Gastrocnemius medialis (tissue), 4 donors: ENCODE measurements around the gene PCDHB5. TPM values are rescaled to one million over a fixed set of nuclear protein-coding genes. Genes with fewer than 3 reads are reported as not detected.
"Not testable (repeated sequence)": the region's sequence is repeated elsewhere in the genome, so short reads cannot be mapped to it uniquely, and the experiment has no call there.

Experiments
- ATAC-seq, 2 donors: fragments of 150-250 bp; one replicate each; pipeline ENCODE4 v1.9.1; 2016
- DNase-seq, 2 donors: peaks; one replicate each; pipeline ENCODE4 v3.0.0-alpha.2; 2019
- H3K27ac ChIP-seq, 4 donors: fragments of 200-600 bp; sonication (generic); 1 replicate in 1 of 4; 2 replicates in 3 of 4; pipeline ENCODE4 v1.5.1; 2016 to 2018; ENCODE audit warnings: mild to moderate bottlenecking in 2 of 4, moderate library complexity in 1 of 4
- H3K27me3 ChIP-seq, 3 donors: fragments of 200-600 bp; sonication (generic) in 2 of 3; 1 replicate in 1 of 3; 2 replicates in 2 of 3; pipeline versions ENCODE4 v1.5.1 to v1.6.0; 2016 to 2019; ENCODE audit warnings: mild to moderate bottlenecking in 1 of 3, moderate library complexity in 1 of 3
- H3K36me3 ChIP-seq, 2 donors: fragments of 200-600 bp; sonication (generic) in 1 of 2; one replicate each; pipeline ENCODE4 v1.5.1; 2017 to 2018
- H3K4me1 ChIP-seq, 2 donors: fragments of 200-600 bp; sonication (generic) in 1 of 2; one replicate each; pipeline ENCODE4 v1.5.1; 2016 to 2017; ENCODE audit warnings: mild to moderate bottlenecking in 2 of 2
- H3K4me3 ChIP-seq, 4 donors: fragments of 200-600 bp; sonication (generic) in 3 of 4; 1 replicate in 1 of 4; 2 replicates in 3 of 4; pipeline ENCODE4 v1.5.1; 2016 to 2019; ENCODE audit warnings: mild to moderate bottlenecking in 2 of 4
- H3K9me3 ChIP-seq, 3 donors: fragments of 200-600 bp; sonication (generic) in 2 of 3; 1 replicate in 1 of 3; 2 replicates in 2 of 3; pipeline ENCODE4 v1.5.1; 2016 to 2019
- CTCF ChIP-seq, 5 experiments: fragments of 450-650 bp in 3 of 5; fragments of 200-600 bp in 2 of 5; sonication (generic) in 2 of 5; IDR thresholded peaks in 4 of 5; conservative IDR thresholded peaks in 1 of 5; 1 replicate in 4 of 5; 2 replicates in 1 of 5; pipeline ENCODE4 v1.5.1; 2016 to 2019; ENCODE audit warnings: antibody characterized with exemption in 5 of 5, mild to moderate bottlenecking in 3 of 5, moderate library complexity in 3 of 5
- POLR2A ChIP-seq, 2 donors: fragments of 450-650 bp; IDR thresholded peaks; one replicate each; pipeline ENCODE4 v1.6.1; 2017; ENCODE audit warnings: antibody characterized with exemption in 2 of 2, mild to moderate bottlenecking in 2 of 2, moderate library complexity in 2 of 2
- in situ Hi-C, 4 donors: fragments of 200-750 bp; cut with MboI; loops; one replicate each; pipeline versions ENCODE4 v1.15.0 to v1.8.0; 2017; ENCODE audit warnings: low sequenced_read_pairs in 4 of 4
- intact Hi-C: fragments of 100-400 bp; cut with DNase I; formaldehyde crosslinking; loops from one replicate; pipeline ENCODE4 v1.15.1; 2023; ENCODE audit warnings: low total_unique reads
- total RNA-seq, 4 donors: library from RNA; depleted of rRNA; stranded (reverse); fragments of >200 nt; gene quantifications; one replicate each; pipeline versions ENCODE4 v1.1.0 to v1.2.3, GENCODE V29; 2016

PCDHB5 gene
- total RNA-seq: 1 to 10 TPM in 1 of 4 donors, under 1 TPM in 3; 0.38 to 1.5 (median 0.91) TPM

- Histone ChIP-seq H3K27me3 (no peaks in the 10 kb centered on the region), H3K36me3 (no peaks in the 10 kb centered on the region), H3K4me1 (no peaks in the 10 kb centered on the region), H3K4me3 (peak within 1 kb of the TSS; percentile 34 to 54 (median 47)), H3K9me3 (peaks cover 0 to 5% (median 0%) of the 10 kb centered on the region in 3 donors), H3K27ac (peak within 1 kb of the TSS in 1 of 4 donors; percentile 49)
- TF ChIP-seq POLR2A (IDR thresholded peaks at IDR 0.05) (no peak), CTCF (IDR thresholded peaks at IDR 0.05 in 4 of 5, conservative IDR thresholded peaks at IDR 0.05 in 1 of 5) (peak in 3 of 5 experiments; percentile 19 to 46 (median 32))
- ATAC-seq (no peak), DNase-seq (no peak)
- in situ Hi-C loops (no loop called here), intact Hi-C loops (no loop called here)
Measured at GRCh38 chr5:141135030-141135717, at the start of gene PCDHB5. PCDHB5 (plus strand) TSS chr5:141135206; CDS start chr5:141135435, 229 bp downstream.

- Histone ChIP-seq H3K4me1 (no peaks in the 10 kb centered on the region), H3K36me3 (no peaks in the 10 kb centered on the region), H3K27ac (peak within 1 kb of the TSS in 1 of 4 donors; percentile 20), H3K27me3 (peaks cover 0 to 14% (median 10%) of the 10 kb centered on the region in 3 donors), H3K9me3 (no peaks in the 10 kb centered on the region), H3K4me3 (peak within 1 kb of the TSS; percentile 32 to 44 (median 36))
- in situ Hi-C loops (no loop called here), intact Hi-C loops (no loop called here)
- TF ChIP-seq CTCF (IDR thresholded peaks at IDR 0.05 in 4 of 5, conservative IDR thresholded peaks at IDR 0.05 in 1 of 5): peak in 3 of 5 experiments; percentile 28 to 36 (median 32)
- no peak for TF ChIP-seq POLR2A (IDR thresholded peaks at IDR 0.05)
- DNase-seq: peak in 1 of 2 donors; percentile 18
- ATAC-seq: no peak
Measured at GRCh38 chr5:141094481-141095262, 40.3 kb upstream of the PCDHB5 start, which contains the start of gene PCDHB2. PCDHB2 (plus strand) TSS chr5:141094615; CDS start chr5:141094791, 176 bp downstream.

GRCh38 chr5:141095263-141095641 lies 39.8 kb upstream of the PCDHB5 start:
- peaks cover 0 to 14% (median 10%) of the 10 kb centered on the region in 3 donors for H3K27me3 ChIP-seq
- H3K9me3 ChIP-seq: no peaks in the 10 kb centered on the region
- no peaks in the 10 kb centered on the region for H3K4me1 ChIP-seq

GRCh38 chr5:141096181-141096580 lies 38.8 kb upstream of the PCDHB5 start:
- H3K9me3 ChIP-seq, H3K27ac ChIP-seq, H3K4me1 ChIP-seq, H3K4me3 ChIP-seq, intact Hi-C loops, DNase-seq, H3K36me3 ChIP-seq, ATAC-seq, in situ Hi-C loops: not testable (repeated sequence)
- H3K27me3 ChIP-seq: peaks cover 0 to 17% (median 10%) of the 10 kb centered on the region in 3 donors

More at GRCh38 chr5:141095263-141095641, 39.8 kb upstream of the PCDHB5 start:
- no peaks in the 10 kb centered on the region for H3K36me3 ChIP-seq
- ATAC-seq (no peak), DNase-seq (no peak)
- H3K4me3 ChIP-seq: peak overlapping the region in 2 of 4 donors; percentile 32 to 36
- H3K27ac ChIP-seq: no peak overlapping the region
- intact Hi-C loops: no loop called here
- in situ Hi-C loops: no loop called here
- no peak for TF ChIP-seq POLR2A (IDR thresholded peaks at IDR 0.05)
- TF ChIP-seq CTCF (IDR thresholded peaks at IDR 0.05 in 4 of 5, conservative IDR thresholded peaks at IDR 0.05 in 1 of 5): no peak

- intact Hi-C loops, DNase-seq, H3K9me3 ChIP-seq, H3K4me1 ChIP-seq, H3K4me3 ChIP-seq, ATAC-seq, H3K27ac ChIP-seq, H3K36me3 ChIP-seq, in situ Hi-C loops: not testable (repeated sequence)
- H3K27me3 ChIP-seq: peaks cover 0 to 13% (median 10%) of the 10 kb centered on the region in 3 donors
Measured at GRCh38 chr5:141096586-141096985, 38.4 kb upstream of the PCDHB5 start.
